GM19240 (cell line): ENCODE data around the gene ARL14EPL.
"Not testable (repeated sequence)": the region's sequence is repeated elsewhere in the genome, so short reads cannot be mapped to it uniquely, and the experiment has no call there.

Experiments
- DNase-seq: peaks from one replicate; pipeline ENCODE4 v3.0.0; 2011; ENCODE audit warnings: low spot score; ENCODE audit not compliant: insufficient read length

ARL14EPL gene

DNA sequence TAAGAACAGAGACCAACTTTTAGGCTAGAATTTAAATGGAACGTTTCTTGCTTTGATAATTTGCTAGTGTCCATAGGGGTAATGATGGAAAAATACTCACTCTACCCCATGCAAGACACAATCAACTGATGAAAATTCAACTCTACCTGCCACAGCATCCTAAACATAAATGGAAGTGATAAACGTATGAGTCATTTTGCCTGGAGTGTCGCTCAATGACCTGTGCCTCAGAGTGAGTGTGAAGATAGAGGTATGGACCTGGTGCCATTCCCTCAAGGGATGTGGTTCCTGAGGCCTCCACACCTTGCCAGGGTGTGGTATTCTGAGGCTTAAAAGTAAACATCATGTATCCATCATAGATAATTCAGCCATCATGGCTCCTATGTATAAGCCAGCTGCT lies 14.0 kb downstream of the ARL14EPL start:
- no peak for DNase-seq

DNA sequence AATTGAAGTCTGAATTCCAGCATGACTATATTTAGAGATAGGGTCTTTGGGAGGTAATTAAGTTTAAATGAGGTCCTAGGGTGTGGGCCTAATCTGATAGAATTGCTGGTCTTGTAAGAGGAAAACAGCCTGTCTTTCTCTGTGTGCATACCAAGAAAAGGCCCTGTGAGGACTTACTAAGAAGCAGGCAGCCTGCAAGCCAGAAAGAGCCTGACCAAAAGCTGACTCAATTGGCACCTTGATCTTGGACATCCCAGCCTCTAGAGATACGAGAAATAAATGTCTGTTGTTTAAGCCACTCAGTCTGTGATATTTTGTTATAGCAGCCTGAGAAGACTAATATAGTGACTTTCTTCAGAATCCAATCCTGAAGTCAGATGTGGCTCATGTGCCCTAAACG lies 14.6 kb downstream of the ARL14EPL start:
- no peak for DNase-seq

DNA sequence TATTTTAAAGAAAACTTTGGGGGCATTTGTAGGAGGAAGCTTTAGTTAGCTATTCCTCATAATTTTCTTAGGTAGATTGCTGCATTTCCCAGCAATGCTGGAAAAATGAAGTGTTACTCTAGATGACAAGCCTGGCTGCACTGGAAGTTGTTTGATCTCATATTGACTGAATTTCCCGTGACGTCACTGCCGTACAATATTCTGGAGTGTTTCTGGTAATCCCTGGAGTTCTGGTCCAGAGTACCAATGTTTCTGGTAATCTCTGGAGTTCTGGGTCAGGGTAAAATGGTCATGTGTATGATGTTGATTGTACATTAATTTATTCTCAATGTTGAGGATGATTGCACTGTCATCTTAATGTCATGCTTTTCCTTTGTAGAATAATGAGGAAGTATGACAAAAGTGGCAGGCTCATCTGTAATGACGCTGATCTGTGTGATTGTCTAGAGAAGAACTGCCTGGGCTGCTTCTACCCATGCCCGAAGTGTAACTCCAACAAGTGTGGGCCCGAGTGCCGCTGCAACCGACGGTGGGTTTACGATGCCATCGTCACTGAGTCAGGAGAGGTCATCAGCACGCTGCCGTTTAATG lies 26.2 kb downstream of the ARL14EPL start:
- DNase-seq, result no peak

DNA sequence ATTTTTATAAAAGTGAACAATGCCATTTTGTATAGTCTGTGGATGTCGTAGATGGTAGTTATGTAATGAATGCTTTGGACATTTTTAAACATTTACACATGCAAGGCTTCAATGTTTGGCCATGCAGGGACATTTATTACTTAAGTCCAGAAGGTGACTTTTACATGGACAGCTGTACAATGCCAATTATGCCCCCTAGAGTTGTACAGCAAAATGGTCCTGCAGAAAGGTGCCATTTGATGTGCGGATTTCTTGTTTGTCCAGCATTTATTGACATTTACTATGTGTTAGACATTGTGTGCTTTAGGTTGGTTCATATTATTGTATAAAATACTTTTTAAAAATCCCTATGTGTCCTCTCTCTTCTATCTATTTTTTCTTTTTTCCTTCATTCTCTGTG lies 30.1 kb downstream of the ARL14EPL start:
- DNase-seq, result no peak

DNA sequence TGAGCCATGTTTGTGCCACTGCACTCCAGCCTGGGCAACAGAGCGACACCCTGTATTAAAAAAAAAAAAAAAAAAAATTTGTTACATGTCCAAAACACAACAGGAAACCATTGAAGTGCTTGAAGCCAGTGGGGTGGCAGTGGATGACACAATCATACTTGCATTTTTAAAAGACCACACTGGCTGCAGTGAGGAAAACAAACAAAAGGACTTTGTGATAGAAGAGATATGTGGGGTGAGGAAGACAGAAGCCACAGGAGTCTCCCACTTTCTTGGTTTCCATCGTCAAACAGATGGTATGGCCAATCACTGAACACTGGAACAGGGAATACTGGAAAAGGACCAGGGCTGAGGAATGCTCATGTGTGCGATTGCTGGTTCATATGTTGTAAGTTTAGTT lies 31.7 kb downstream of the ARL14EPL start:
- DNase-seq, result no peak

DNA sequence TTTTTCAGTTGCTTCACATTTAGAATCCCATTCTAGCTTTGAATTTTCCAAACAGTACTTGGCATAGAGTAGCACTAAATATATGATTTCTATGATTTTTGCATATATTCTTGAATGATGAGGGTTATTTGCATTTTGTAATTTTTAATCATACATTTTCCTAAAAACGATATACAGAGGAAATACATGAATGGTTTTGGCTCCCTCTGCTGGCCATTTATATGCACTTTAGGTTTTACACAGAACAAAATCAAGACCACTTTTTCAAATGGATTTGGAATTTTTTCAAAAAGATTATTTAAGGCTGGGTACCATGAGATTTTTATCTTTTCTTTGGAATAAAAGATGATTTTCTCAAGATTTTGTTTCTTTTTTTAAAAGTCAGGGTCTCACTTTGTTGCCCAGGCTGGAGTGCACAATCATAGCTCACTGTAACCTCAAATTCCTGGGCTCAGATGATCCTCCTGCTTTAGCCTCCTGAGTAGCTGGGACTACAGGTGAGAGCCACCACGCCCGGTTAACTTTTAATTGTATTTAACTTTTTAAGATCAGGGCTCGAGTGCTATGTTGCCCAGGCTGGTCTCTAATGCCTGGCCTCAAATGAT lies 35.9 kb downstream of the ARL14EPL start:
- DNase-seq, result no peak

DNA sequence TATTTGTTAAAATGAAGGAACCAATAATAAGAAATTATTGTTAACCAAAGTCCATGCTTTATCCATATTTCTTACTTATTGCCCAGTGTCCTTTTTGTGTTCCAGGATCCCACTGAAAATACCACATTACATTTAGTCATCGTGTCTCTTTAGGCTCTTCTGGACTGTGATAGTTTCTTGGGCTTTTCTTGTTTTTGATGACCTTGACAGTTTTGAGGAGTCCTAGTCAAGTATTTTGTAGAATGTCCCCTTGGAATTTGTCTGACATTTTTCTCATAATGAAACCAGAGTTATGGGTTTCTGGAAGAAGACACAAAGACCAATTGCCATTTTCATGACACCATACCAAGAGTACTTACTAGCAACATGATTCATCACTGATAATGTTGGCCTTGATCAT lies 38.9 kb downstream of the ARL14EPL start:
- no peak for DNase-seq

DNA sequence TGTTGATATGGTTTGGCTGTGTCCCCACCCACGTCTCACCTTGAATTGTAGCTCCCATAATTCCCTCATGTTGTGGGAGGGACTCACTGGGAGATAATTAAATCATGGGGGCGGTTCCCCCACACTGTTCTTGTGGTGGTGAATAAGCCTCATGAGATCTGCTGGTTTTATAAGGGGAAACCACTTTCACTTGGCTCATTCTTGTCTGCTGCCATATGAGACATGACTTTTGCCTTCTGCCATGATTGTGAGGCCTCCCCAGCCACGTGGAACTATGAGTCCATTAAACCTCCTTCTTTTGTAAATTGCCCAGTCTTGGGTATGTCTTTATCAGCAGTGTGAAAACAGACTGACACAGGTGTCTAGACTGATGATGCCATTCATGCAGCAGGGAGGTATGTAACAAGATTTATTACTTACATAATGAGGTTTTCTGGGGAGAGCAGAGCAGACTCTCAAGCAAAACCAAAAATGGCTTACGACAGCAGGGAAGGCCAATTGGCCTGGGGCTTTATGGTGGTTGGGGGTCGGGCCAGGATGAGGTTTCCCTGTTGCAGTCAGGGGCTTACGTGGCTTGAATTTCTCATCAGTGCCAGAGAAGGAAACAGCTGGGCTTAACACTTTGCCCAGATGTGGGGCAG lies 43.0 kb downstream of the ARL14EPL start:
- no peak for DNase-seq

DNA sequence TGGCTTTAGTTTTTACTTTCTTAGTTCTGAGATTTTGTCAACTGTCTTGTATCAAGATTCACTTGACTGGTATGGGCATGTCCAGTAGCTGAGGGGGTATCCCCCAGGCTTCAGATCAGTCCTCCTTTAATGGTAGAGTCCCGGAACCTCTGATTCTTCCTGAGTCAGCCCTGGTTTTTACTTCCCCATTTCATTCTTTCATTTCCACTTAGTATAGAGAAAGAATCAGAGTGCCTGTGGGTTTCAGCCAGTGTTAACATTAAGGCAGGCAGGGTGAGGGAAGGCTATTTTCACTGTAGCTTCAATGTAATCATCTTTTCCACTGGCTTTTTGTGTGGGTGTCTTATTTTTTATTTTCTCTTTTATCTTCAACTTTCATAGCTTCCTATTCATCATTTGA lies 44.2 kb downstream of the ARL14EPL start:
- DNase-seq, result peak; percentile 29

DNA sequence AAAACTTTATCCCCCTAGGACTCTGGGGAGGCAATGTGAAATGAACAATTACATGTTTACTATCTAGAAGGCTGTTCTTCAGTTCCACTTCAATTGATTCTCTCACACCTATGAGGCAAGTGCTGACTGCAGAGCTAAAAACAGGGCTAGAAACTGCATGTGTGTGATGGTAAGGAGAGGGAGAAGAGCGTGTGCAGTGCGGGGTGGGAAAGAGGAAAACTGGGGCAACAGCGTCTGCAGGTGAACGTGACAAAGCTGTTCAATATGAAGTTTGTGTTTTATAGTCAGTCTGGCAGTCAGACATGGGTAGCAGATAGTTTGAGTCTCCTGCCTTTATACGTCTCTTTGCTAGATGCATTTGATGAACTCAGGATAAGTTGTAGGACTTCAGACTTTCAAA lies 45.9 kb downstream of the ARL14EPL start:
- no peak for DNase-seq

DNA sequence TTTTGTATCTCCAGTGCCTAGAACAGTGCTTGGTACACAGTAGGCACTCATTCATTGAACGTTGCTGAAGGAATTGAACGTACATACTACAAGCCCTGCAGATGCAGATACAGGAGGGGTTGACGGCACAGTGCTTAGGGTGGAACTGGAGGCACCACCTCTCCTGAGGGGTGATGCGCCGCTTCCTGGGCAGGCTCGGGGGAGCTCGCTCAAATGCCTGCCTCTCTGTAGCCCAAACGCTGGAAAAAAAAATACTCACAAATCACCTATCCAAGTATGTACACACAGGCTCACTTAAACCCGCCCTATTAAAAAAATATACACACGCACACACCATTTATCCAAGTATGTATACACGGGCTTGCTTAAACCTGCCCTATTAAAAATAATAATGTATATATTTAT lies 52.0 kb downstream of the ARL14EPL start:
- DNase-seq, result no peak

DNA sequence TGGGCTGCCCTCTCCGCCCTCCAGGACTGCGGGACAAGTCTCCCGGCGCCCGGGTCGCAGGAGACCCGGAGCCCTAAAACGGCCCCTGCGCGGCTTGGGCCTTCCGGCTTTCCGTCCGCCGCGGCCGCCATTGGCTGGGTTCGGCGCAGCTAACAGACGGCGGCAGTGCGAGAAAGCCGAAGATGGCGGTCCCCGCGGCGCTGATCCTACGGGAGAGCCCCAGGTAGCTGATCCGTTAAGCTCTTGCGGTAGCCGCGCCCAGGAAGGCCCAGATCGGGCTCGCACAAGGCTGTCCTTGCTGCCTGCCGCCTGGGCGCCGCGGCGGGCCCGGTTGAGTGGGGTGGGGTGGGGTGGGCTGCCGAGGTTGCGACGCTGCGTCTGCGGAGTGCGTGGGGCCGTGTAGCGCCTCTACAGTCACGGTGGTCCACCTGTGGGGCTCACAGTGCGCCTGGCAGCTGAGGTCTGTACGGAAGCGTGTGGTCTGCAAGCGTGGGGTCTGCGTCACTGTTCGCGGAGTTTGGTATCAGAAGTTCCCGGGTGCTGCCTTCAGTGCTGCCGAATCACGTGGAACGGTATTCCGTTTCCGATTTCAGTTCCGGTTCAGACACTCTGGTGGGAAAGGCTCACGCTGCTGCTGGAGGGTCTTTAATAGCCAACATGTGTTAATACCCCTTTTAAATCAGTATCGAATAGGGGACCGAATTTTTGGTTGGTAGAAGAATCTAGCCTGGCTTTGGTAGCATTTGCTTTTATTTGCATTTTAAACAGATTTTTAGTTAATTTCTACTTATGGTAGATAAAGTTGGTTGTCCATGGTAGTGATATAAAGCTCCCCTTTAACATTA lies 52.8 kb downstream of the ARL14EPL start, which contains the start of gene COMMD10:
COMMD10 (plus strand) TSS at position 155 of the 845 bp plus-strand sequence.
- peak; percentile 30 for DNase-seq

DNA sequence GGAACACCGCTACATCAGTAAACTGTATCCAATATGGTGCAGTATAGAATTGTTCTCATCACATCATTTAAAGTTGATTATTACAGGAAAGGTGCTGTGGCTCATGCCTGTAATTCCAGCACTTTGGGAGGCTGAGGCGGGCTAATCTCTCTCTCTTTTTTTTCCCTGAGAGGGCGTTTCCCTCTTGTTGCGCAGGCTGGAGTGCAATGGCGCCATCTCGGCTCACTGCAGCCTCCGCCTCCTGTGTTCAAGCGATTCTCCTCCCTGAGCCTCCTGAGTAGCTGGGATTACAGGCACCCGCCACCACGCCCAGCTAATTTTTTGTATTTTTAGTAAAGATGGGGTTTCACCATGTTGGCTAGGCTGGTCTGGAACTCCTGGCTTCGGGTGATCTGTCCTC lies 54.0 kb downstream of the ARL14EPL start:
- DNase-seq, result not testable (repeated sequence)

DNA sequence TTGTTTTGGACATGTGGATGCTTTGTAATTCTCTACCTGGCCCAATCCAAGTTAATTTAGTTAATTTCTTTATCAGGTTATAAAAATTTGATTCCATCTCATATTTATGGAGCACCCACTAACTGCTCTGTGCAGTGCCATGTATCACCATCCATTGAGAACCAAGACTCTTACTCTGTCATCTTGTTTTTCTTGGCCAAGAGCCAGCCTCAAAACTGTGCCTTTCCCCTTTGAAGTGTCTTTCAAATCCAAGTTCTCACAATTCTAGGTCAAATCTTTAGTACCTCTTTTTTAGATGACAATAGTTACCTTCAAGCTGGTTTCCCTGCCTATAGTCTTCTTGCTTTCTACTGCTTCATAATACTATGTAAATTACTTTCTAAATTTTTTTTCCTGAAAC lies 55.8 kb downstream of the ARL14EPL start:
- DNase-seq, result no peak

DNA sequence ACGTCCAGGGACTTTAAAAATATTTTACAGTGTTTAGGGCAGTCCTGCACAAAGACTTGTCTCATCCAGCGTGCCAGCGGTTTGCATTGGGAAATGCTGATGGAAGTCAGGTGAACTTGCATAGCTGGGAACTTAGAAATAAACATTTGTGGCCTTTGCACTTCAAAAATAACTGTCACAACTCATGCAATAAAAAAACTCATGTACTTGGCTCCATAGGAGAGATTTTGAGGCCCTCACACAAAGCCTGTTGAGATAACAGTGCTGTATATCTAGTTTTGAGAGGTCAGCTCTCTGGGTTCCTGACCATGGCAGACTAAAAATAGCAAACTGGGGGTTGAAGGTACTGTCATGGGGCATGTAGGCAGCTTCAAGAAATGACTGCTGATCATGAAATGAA lies 58.0 kb downstream of the ARL14EPL start:
- no peak for DNase-seq

DNA sequence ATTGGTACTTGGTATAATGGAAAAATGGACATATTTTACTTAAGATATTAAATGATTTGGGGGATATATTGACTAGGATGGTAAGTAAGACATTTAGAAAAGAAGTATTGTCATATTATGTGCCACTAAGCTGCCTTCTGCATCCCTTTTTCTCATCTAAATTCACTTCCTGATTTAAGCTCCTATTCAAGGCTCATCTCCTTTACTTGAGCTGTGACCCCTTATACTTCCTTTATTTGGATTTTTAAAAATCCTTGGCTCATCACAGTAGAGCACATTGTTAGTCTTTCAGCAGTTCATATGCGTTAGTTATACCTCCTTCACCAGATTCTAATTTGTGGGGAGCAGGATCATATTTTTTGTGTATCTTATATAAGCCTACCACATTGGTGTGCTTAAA lies 59.1 kb downstream of the ARL14EPL start:
- no peak for DNase-seq

DNA sequence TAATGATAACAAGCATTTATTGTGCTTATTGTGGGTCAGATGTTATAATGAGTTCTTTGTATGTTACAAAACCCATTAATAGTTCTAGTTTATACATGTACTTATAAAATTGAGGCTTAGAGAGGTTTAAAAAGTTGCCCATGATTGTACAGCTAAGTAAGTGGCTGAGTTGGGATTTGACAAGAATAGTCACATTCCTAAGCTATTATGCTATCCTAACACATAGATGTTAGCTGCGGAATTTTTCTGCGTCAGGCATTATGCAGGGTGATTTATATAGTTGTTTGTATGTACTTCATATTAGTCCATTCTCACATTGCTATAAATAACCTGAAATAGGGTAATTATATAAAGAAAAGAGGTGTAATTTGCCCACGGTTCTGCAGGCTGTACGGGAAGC lies 65.0 kb downstream of the ARL14EPL start:
- no peak for DNase-seq

DNA sequence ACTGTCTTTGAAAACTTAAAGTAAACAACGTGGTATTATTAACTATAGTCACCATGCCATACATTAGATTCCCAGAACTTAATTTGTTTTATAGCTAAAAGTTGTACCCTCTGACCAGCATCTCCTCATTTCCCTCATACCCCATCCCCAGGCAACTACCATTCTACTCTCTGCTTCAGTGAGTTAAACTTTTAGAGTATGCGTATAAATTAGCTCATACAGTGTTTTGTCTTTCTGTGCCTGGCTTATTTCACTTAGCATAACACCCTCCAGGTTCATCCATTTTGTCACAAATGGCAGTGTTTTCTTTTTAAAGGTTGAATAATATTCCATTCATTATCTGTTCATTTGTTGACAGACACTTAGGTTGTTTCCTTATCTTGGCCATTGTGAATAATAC lies 66.7 kb downstream of the ARL14EPL start:
- DNase-seq, result no peak

DNA sequence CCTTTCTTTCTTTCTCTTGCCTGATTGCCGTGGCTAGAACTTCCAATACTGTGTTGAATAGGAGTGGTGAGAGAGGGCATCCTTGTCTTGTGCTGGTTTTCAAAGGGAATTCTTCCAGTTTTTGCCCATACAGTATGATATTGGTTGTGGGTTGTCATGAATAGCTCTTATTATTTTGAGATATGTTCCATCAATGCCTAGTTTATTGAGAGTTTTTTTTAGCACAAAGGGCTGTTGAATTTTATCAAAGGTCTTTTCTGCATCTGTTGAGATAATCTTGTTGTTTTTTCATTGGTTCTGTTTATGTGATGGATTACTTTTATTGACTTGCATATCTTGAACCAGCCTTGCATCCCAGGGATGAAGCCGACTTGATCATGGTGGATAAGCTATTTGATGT lies 72.7 kb downstream of the ARL14EPL start:
- not testable (repeated sequence) for DNase-seq
